ENCODE results near the gene HK1.

HK1 gene

GRCh38 chr10:69435966-69436520 lies 157.7 kb downstream of the HK1 start:
- no peak overlapping the region for H2BK12ac ChIP-seq (ENCODE audit: low read length)
- no peak overlapping the region for H3K14ac ChIP-seq (ENCODE audit: low read length)
- H2BK15ac ChIP-seq (ENCODE audit: low read length): no peak overlapping the region
- no peak overlapping the region for H2AFZ ChIP-seq (ENCODE audit: low read length)
- H3K4me3 ChIP-seq (ENCODE audit: low read length in 2 of 2): peak overlapping the region in 1 of 2 donors; percentile 55
- WGBS, 2 donors (ENCODE audit: extremely low coverage in 2 of 2, insufficient read length in 2 of 2, insufficient replicate concordance in 1 of 2): no CpG with 5 or more reads among the region's 14 CpGs
- no peak overlapping the region for H3K4me2 ChIP-seq (ENCODE audit: insufficient read depth, low read length, poor library complexity, severe bottlenecking)
- no peak overlapping the region for H2BK120ac ChIP-seq (ENCODE audit: low read depth, low read length)
- H3K27ac ChIP-seq (replicated peaks; ENCODE audit: low read length): no peak overlapping the region
- H3K9me3 ChIP-seq (replicated peaks in 1 of 2; ENCODE audit: control insufficient read depth in 2 of 2, insufficient read depth in 1 of 2, low read depth in 1 of 2, low read length in 2 of 2): no peaks in the 10 kb centered on the region
- no peak overlapping the region for H4K8ac ChIP-seq (ENCODE audit: low read depth, low read length)
- H3K4ac ChIP-seq (ENCODE audit: low read length): no peak overlapping the region
- no peaks in the 10 kb centered on the region for H3K36me3 ChIP-seq (replicated peaks in 1 of 2; ENCODE audit: control insufficient read depth in 2 of 2, insufficient read depth in 2 of 2, low read length in 2 of 2)
- no peak for DNase-seq (ENCODE audit: low spot score)
- H3K9ac ChIP-seq (ENCODE audit: low read depth, low read length, poor library complexity): peak overlapping the region; percentile 61
- H3K4me1 ChIP-seq (ENCODE audit: control insufficient read depth in 2 of 2, insufficient read depth in 1 of 2, low read depth in 1 of 2, low read length in 2 of 2): no peaks in the 10 kb centered on the region
- H3K27me3 ChIP-seq (ENCODE audit: control insufficient read depth in 3 of 3, insufficient read depth in 3 of 3, low read depth in 1 of 3, low read length in 3 of 3): peaks cover 0 to 33% (median 0%) of the 10 kb centered on the region in 3 experiments
- peak overlapping the region; percentile 51 for H2AK5ac ChIP-seq (ENCODE audit: low read depth, low read length)
- H3K79me1 ChIP-seq (ENCODE audit: low read depth, low read length): no peaks in the 10 kb centered on the region
- no peak overlapping the region for H4K91ac ChIP-seq (ENCODE audit: low read depth, low read length, poor library complexity)
- no peak overlapping the region for H3K23ac ChIP-seq (ENCODE audit: low read depth, low read length, poor library complexity)
- no peak overlapping the region for H2BK5ac ChIP-seq (ENCODE audit: low read length)
- peak overlapping the region; percentile 18 for H3K18ac ChIP-seq (ENCODE audit: low read length)

GRCh38 chr10:69437321-69438259 lies 159.3 kb downstream of the HK1 start:
- H3K27ac ChIP-seq (replicated peaks; ENCODE audit: low read length): no peak overlapping the region
- no peak overlapping the region for H4K8ac ChIP-seq (ENCODE audit: low read depth, low read length)
- no peaks in the 10 kb centered on the region for H3K36me3 ChIP-seq (replicated peaks in 1 of 2; ENCODE audit: control insufficient read depth in 2 of 2, insufficient read depth in 2 of 2, low read length in 2 of 2)
- H2BK15ac ChIP-seq (ENCODE audit: low read length): no peak overlapping the region
- no peaks in the 10 kb centered on the region for H3K79me1 ChIP-seq (ENCODE audit: low read depth, low read length)
- peaks cover 0 to 44% (median 0%) of the 10 kb centered on the region in 3 experiments for H3K27me3 ChIP-seq (ENCODE audit: control insufficient read depth in 3 of 3, insufficient read depth in 3 of 3, low read depth in 1 of 3, low read length in 3 of 3)
- no peaks in the 10 kb centered on the region for H3K9me3 ChIP-seq (replicated peaks in 1 of 2; ENCODE audit: control insufficient read depth in 2 of 2, insufficient read depth in 1 of 2, low read depth in 1 of 2, low read length in 2 of 2)
- H2BK12ac ChIP-seq (ENCODE audit: low read length): no peak overlapping the region
- H2AK5ac ChIP-seq (ENCODE audit: low read depth, low read length): no peak overlapping the region
- no peak overlapping the region for H3K14ac ChIP-seq (ENCODE audit: low read length)
- H3K4me3 ChIP-seq (ENCODE audit: low read length in 2 of 2): no peak overlapping the region
- H3K18ac ChIP-seq (ENCODE audit: low read length): no peak overlapping the region
- no peak for DNase-seq (ENCODE audit: low spot score)
- no peak overlapping the region for H4K91ac ChIP-seq (ENCODE audit: low read depth, low read length, poor library complexity)
- no peak overlapping the region for H2BK5ac ChIP-seq (ENCODE audit: low read length)
- H3K4me2 ChIP-seq (ENCODE audit: insufficient read depth, low read length, poor library complexity, severe bottlenecking): no peak overlapping the region
- H3K4me1 ChIP-seq (ENCODE audit: control insufficient read depth in 2 of 2, insufficient read depth in 1 of 2, low read depth in 1 of 2, low read length in 2 of 2): no peaks in the 10 kb centered on the region
- H3K9ac ChIP-seq (ENCODE audit: low read depth, low read length, poor library complexity): no peak overlapping the region
- H3K4ac ChIP-seq (ENCODE audit: low read length): no peak overlapping the region
- H2BK120ac ChIP-seq (ENCODE audit: low read depth, low read length): no peak overlapping the region
- WGBS, 2 donors (ENCODE audit: extremely low coverage in 2 of 2, insufficient read length in 2 of 2, insufficient replicate concordance in 1 of 2): no CpG with 5 or more reads among the region's 13 CpGs
- H3K23ac ChIP-seq (ENCODE audit: low read depth, low read length, poor library complexity): no peak overlapping the region
- H2AFZ ChIP-seq (ENCODE audit: low read length): no peak overlapping the region

GRCh38 chr10:69438536-69439349 lies 160.4 kb downstream of the HK1 start:
- H3K79me1 ChIP-seq (ENCODE audit: low read depth, low read length): no peaks in the 10 kb centered on the region
- H3K4me1 ChIP-seq (ENCODE audit: control insufficient read depth in 2 of 2, insufficient read depth in 1 of 2, low read depth in 1 of 2, low read length in 2 of 2): no peaks in the 10 kb centered on the region
- H3K4me3 ChIP-seq (ENCODE audit: low read length in 2 of 2): no peak overlapping the region
- no peak overlapping the region for H2BK5ac ChIP-seq (ENCODE audit: low read length)
- H2AFZ ChIP-seq (ENCODE audit: low read length): no peak overlapping the region
- no peak overlapping the region for H3K9ac ChIP-seq (ENCODE audit: low read depth, low read length, poor library complexity)
- H2BK120ac ChIP-seq (ENCODE audit: low read depth, low read length): no peak overlapping the region
- no peak overlapping the region for H3K4me2 ChIP-seq (ENCODE audit: insufficient read depth, low read length, poor library complexity, severe bottlenecking)
- no peak for DNase-seq (ENCODE audit: low spot score)
- no peak overlapping the region for H3K18ac ChIP-seq (ENCODE audit: low read length)
- no peak overlapping the region for H3K4ac ChIP-seq (ENCODE audit: low read length)
- no peaks in the 10 kb centered on the region for H3K9me3 ChIP-seq (replicated peaks in 1 of 2; ENCODE audit: control insufficient read depth in 2 of 2, insufficient read depth in 1 of 2, low read depth in 1 of 2, low read length in 2 of 2)
- no peak overlapping the region for H3K14ac ChIP-seq (ENCODE audit: low read length)
- H3K27ac ChIP-seq (replicated peaks; ENCODE audit: low read length): no peak overlapping the region
- peaks cover 0 to 43% (median 0%) of the 10 kb centered on the region in 3 experiments for H3K27me3 ChIP-seq (ENCODE audit: control insufficient read depth in 3 of 3, insufficient read depth in 3 of 3, low read depth in 1 of 3, low read length in 3 of 3)
- H4K91ac ChIP-seq (ENCODE audit: low read depth, low read length, poor library complexity): no peak overlapping the region
- H2BK15ac ChIP-seq (ENCODE audit: low read length): no peak overlapping the region
- no peak overlapping the region for H2BK12ac ChIP-seq (ENCODE audit: low read length)
- H3K36me3 ChIP-seq (replicated peaks in 1 of 2; ENCODE audit: control insufficient read depth in 2 of 2, insufficient read depth in 2 of 2, low read length in 2 of 2): no peaks in the 10 kb centered on the region
- peak overlapping the region; percentile 20 for H2AK5ac ChIP-seq (ENCODE audit: low read depth, low read length)
- no peak overlapping the region for H3K23ac ChIP-seq (ENCODE audit: low read depth, low read length, poor library complexity)
- no CpG with 5 or more reads among the region's 10 CpGs for WGBS, 2 donors (ENCODE audit: extremely low coverage in 2 of 2, insufficient read length in 2 of 2, insufficient replicate concordance in 1 of 2)
- H4K8ac ChIP-seq (ENCODE audit: low read depth, low read length): no peak overlapping the region

Measured in neuronal stem cell (in vitro differentiated cells).